ENCODE measurements around the gene RNF138.

RNF138 gene

DNA sequence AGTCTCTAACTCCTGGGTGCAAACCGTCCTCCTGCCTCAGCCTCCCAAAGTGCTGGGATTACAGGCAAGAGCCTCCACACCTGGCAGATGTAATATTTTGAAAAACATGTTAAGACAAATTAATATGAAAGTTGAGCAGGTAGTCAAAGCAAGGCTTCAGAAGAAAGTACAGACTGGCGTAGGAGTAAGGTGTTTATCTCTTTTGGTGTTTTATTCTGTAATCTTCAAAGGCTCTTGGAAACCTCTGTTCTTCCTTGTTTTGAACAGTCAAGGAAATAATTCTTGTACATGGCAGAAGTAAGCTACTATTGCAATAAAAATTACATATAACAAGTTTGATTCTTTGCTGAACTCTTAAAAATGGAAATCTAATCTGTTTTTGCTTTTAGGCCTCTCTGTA is 5.3 kb downstream of the RNF138 start:
- TF ChIP-seq, protein P1, sequence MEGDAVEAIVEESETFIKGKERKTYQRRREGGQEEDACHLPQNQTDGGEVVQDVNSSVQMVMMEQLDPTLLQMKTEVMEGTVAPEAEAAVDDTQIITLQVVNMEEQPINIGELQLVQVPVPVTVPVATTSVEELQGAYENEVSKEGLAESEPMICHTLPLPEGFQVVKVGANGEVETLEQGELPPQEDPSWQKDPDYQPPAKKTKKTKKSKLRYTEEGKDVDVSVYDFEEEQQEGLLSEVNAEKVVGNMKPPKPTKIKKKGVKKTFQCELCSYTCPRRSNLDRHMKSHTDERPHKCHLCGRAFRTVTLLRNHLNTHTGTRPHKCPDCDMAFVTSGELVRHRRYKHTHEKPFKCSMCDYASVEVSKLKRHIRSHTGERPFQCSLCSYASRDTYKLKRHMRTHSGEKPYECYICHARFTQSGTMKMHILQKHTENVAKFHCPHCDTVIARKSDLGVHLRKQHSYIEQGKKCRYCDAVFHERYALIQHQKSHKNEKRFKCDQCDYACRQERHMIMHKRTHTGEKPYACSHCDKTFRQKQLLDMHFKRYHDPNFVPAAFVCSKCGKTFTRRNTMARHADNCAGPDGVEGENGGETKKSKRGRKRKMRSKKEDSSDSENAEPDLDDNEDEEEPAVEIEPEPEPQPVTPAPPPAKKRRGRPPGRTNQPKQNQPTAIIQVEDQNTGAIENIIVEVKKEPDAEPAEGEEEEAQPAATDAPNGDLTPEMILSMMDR (IDR thresholded peaks at IDR 0.05), result no peak
- H3K27ac ChIP-seq, result peak overlapping the region; percentile 58
- peaks cover 54 to 63% of the 10 kb centered on the region in 2 experiments for H3K4me1 ChIP-seq (ENCODE audit: control insufficient read depth in 1 of 2, insufficient read depth in 1 of 2, low read depth in 1 of 2, low read length in 1 of 2)
- H3K27me3 ChIP-seq, result no peaks in the 10 kb centered on the region
- H3K9me3 ChIP-seq, result no peaks in the 10 kb centered on the region
- H3K36me3 ChIP-seq, result peaks cover 15% of the 10 kb centered on the region
- no peak overlapping the region for H3K4me3 ChIP-seq (ENCODE audit: low read depth in 1 of 2, low read length in 1 of 2)

- Histone ChIP-seq H3K27ac (no peak overlapping the region), H3K9me3 (no peaks in the 10 kb centered on the region), H3K27me3 (no peaks in the 10 kb centered on the region), H3K36me3 (peaks cover 12% of the 10 kb centered on the region), H3K4me3 (ENCODE audit: low read depth in 1 of 2, low read length in 1 of 2) (no peak overlapping the region), H3K4me1 (ENCODE audit: control insufficient read depth in 1 of 2, insufficient read depth in 1 of 2, low read depth in 1 of 2, low read length in 1 of 2) (peaks cover 0 to 4% of the 10 kb centered on the region in 2 experiments)
- TF ChIP-seq, protein P1 (IDR thresholded peaks at IDR 0.05), result no peak
Observed at GRCh38 chr18:32104516-32104915, 12.8 kb downstream of the RNF138 start.

GRCh38 chr18:32110005-32110404 is 18.3 kb downstream of the RNF138 start:
- TF ChIP-seq, protein P1 (IDR thresholded peaks at IDR 0.05), result no peak
- no peaks in the 10 kb centered on the region for H3K9me3 ChIP-seq
- H3K4me3 ChIP-seq (ENCODE audit: low read depth in 1 of 2, low read length in 1 of 2), result no peak overlapping the region
- peaks cover 25% of the 10 kb centered on the region for H3K36me3 ChIP-seq
- H3K4me1 ChIP-seq (ENCODE audit: control insufficient read depth in 1 of 2, insufficient read depth in 1 of 2, low read depth in 1 of 2, low read length in 1 of 2), result peaks cover 25 to 34% of the 10 kb centered on the region in 2 experiments
- no peaks in the 10 kb centered on the region for H3K27me3 ChIP-seq
- peak overlapping the region; percentile 72 for H3K27ac ChIP-seq

GRCh38 chr18:32111706-32112105 is 20.0 kb downstream of the RNF138 start:
- peaks cover 36% of the 10 kb centered on the region for H3K36me3 ChIP-seq
- TF ChIP-seq, protein P1 (IDR thresholded peaks at IDR 0.05), result no peak
- H3K4me1 ChIP-seq (ENCODE audit: control insufficient read depth in 1 of 2, insufficient read depth in 1 of 2, low read depth in 1 of 2, low read length in 1 of 2), result peaks cover 25 to 34% of the 10 kb centered on the region in 2 experiments
- no peak overlapping the region for H3K4me3 ChIP-seq (ENCODE audit: low read depth in 1 of 2, low read length in 1 of 2)
- H3K27me3 ChIP-seq, result no peaks in the 10 kb centered on the region
- H3K9me3 ChIP-seq, result no peaks in the 10 kb centered on the region
- H3K27ac ChIP-seq, result peak overlapping the region; percentile 72

DNA sequence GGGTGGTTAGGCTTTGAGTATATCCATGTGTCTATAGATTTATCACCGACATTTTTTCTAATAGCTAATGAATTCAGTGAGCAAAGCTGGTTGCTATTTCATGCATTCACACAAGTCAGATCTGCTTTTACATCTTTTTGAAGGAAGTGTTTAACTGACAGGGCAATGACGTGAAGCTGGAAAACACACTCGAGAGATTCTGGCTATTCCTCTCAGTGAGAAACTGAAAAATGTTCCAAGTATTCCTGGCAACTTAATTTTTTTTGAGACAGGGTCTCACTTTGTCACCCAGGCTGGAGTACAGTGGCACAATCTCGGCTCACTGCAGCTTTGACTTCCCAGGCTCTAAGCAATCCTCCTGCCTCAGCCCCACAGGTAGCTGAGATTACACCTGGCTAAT is 21.2 kb downstream of the RNF138 start:
- H3K27ac ChIP-seq, result peak overlapping the region; percentile 72

More for the DNA sequence above, 21.2 kb downstream of the RNF138 start:
- TF ChIP-seq, protein P1 (IDR thresholded peaks at IDR 0.05), result no peak
- Histone ChIP-seq H3K36me3 (peaks cover 48% of the 10 kb centered on the region), H3K4me1 (ENCODE audit: control insufficient read depth in 1 of 2, insufficient read depth in 1 of 2, low read depth in 1 of 2, low read length in 1 of 2) (peaks cover 25 to 34% of the 10 kb centered on the region in 2 experiments), H3K27me3 (no peaks in the 10 kb centered on the region), H3K4me3 (ENCODE audit: low read depth in 1 of 2, low read length in 1 of 2) (no peak overlapping the region), H3K9me3 (no peaks in the 10 kb centered on the region)
